OCI-LY1 (cell line): ENCODE results near the gene MYOF.

Experiments used
- H2AFZ ChIP-seq: fragments of 200-600 bp; sonication (generic), shearing (Covaris generic); 2 replicates; pipeline ENCODE4 v1.6.0; 2014; ENCODE audit warnings: antibody characterized with exemption, mild to moderate bottlenecking, low read length
- H3F3A ChIP-seq: fragments of 200-600 bp; sonication (generic), shearing (Covaris generic); 2 replicates; pipeline ENCODE4 v1.6.0; 2014; ENCODE audit warnings: mild to moderate bottlenecking, antibody characterized with exemption, low read length, moderate library complexity; ENCODE audit not compliant: insufficient read depth
- H3K27ac ChIP-seq: fragments of 200-600 bp; sonication (generic); 2 replicates; pipeline ENCODE4 v1.5.1; 2014; ENCODE audit warnings: low read length, mixed run types, mild to moderate bottlenecking, low read depth; ENCODE audit not compliant: poor library complexity, severe bottlenecking
- H3K27me3 ChIP-seq: fragments of 200-600 bp; sonication (generic); 2 replicates; pipeline ENCODE4 v1.6.0; 2014; ENCODE audit warnings: antibody characterized with exemption, mild to moderate bottlenecking, low read length, moderate library complexity; ENCODE audit not compliant: insufficient read depth
- H3K36me3 ChIP-seq: fragments of 200-600 bp; sonication (generic); 2 replicates; pipeline ENCODE4 v1.6.1; 2014; ENCODE audit warnings: mild to moderate bottlenecking, antibody characterized with exemption, low read length, moderate library complexity, mixed read lengths; ENCODE audit not compliant: insufficient read depth
- H3K4me1 ChIP-seq: fragments of 200-600 bp; sonication (generic); 2 replicates; pipeline ENCODE4 v1.5.1; 2014; ENCODE audit warnings: mild to moderate bottlenecking, low read length, moderate library complexity; ENCODE audit not compliant: insufficient read depth, severe bottlenecking
- H3K4me2 ChIP-seq: fragments of 200-600 bp; sonication (generic), shearing (Covaris generic); 2 replicates; pipeline ENCODE4 v1.6.1; 2014; ENCODE audit warnings: low read length
- H3K4me3 ChIP-seq: fragments of 200-600 bp; sonication (generic); 2 replicates; pipeline ENCODE4 v1.5.1; 2014; ENCODE audit warnings: low read length, low read depth, mild to moderate bottlenecking, mixed read lengths; ENCODE audit not compliant: poor library complexity, severe bottlenecking
- H3K79me2 ChIP-seq: fragments of 200-600 bp; shearing (Covaris generic); 2 replicates; pipeline ENCODE4 v1.6.1; 2016; ENCODE audit warnings: mixed run types, low read length, mixed read lengths; ENCODE audit not compliant: insufficient read depth
- H3K9ac ChIP-seq: fragments of 200-600 bp; sonication (generic), shearing (Covaris generic); 2 replicates; pipeline ENCODE4 v1.6.1; 2014; ENCODE audit warnings: mild to moderate bottlenecking, low read length, mixed read lengths
- H3K9me2 ChIP-seq: fragments of 200-600 bp; sonication (generic), shearing (Covaris generic); 2 replicates; pipeline ENCODE4 v1.6.1; 2014; ENCODE audit warnings: low read depth, mild to moderate bottlenecking, low read length, mixed read lengths
- H3K9me3 ChIP-seq: fragments of 200-600 bp; shearing (Covaris generic); 2 replicates; pipeline ENCODE4 v1.6.1; 2014; ENCODE audit warnings: low read length, mixed read lengths
- H4K20me1 ChIP-seq: fragments of 200-600 bp; sonication (generic), shearing (Covaris generic); 2 replicates; pipeline ENCODE4 v1.6.0; 2016; ENCODE audit warnings: mild to moderate bottlenecking, low read length; ENCODE audit not compliant: insufficient read depth
- CTCF ChIP-seq: fragments of 200-600 bp; sonication (generic), shearing (Covaris generic); IDR thresholded peaks from 2 replicates; pipeline ENCODE4 v1.5.1; 2017; ENCODE audit warnings: mild to moderate bottlenecking, antibody characterized with exemption, low read length, moderate library complexity, mixed read lengths
- EZH2 ChIP-seq: fragments of 200-600 bp; sonication (generic), shearing (Covaris generic); IDR thresholded peaks from 2 replicates; pipeline ENCODE4 v1.8.0; 2017; ENCODE audit warnings: borderline replicate concordance, mixed run types, mild to moderate bottlenecking, antibody characterized with exemption, low read length, moderate library complexity, mixed read lengths

MYOF gene

GRCh38 chr10:93437946-93438612 is 44.1 kb downstream of the MYOF start:
- TF ChIP-seq CTCF (no peak), EZH2 (no peak)
- no peaks in the 10 kb centered on the region for H3K27me3 ChIP-seq
- no peaks in the 10 kb centered on the region for H4K20me1 ChIP-seq
- no peak overlapping the region for H3K27ac ChIP-seq
- H2AFZ ChIP-seq: no peak overlapping the region
- no peaks in the 10 kb centered on the region for H3K36me3 ChIP-seq
- no peaks in the 10 kb centered on the region for H3K4me1 ChIP-seq
- H3K4me2 ChIP-seq: no peak overlapping the region
- no peaks in the 10 kb centered on the region for H3F3A ChIP-seq
- H3K9me3 ChIP-seq: no peaks in the 10 kb centered on the region
- no peaks in the 10 kb centered on the region for H3K79me2 ChIP-seq
- H3K4me3 ChIP-seq: no peak overlapping the region
- no peaks in the 10 kb centered on the region for H3K9me2 ChIP-seq
- H3K9ac ChIP-seq: no peak overlapping the region

DNA sequence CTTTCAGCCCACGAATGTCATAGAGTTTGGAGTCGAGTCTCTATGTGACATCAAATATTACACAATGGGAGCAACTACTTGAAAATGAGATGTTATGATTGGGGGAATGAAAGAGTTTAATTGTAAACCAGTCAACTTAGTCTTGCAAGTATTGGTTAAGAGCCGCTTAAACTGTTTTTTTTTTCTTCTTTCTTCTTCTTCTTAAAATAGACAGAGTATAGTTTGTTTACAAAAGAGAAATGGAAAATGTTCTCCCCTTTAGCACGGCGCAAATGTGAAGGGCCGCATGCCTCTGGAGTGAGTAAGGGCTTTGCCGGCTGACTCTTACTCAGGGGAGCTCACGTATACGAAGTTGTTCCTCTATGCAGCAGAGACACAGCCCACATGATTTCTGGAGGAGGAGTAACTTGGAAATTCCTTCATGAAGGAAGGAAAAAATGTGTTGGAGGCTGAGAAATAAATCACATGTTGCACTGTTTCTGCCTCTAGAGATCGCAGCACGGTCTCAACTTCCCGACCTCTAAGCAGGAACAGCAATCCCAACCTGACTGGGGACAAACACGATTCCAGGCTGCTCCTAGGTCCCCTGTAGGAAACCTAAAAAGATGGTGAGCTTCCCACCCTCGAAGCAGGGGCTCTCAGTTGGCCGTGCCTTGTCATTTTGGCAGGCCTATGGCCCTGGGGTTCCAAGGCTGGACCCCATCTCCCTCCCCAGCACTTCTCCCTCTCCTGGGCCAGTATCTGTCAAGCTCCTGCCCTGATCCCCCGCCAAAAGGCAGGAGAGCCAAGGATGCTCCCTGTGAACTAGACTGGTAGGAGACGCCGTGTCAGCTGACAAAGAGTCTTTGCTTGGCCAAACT is 44.8 kb downstream of the MYOF start:
- Histone ChIP-seq H3K4me3 (no peak overlapping the region), H4K20me1 (no peaks in the 10 kb centered on the region), H3K79me2 (no peaks in the 10 kb centered on the region), H3K9me2 (no peaks in the 10 kb centered on the region), H3K4me2 (no peak overlapping the region), H3K4me1 (no peaks in the 10 kb centered on the region), H3K9me3 (no peaks in the 10 kb centered on the region), H3K27ac (no peak overlapping the region), H3K36me3 (no peaks in the 10 kb centered on the region), H3K9ac (no peak overlapping the region), H3F3A (no peaks in the 10 kb centered on the region), H2AFZ (no peak overlapping the region), H3K27me3 (no peaks in the 10 kb centered on the region)
- TF ChIP-seq EZH2: no peak
- no peak for TF ChIP-seq CTCF

GRCh38 chr10:93436591-93437085 is 45.5 kb downstream of the MYOF start:
- Histone ChIP-seq H3K36me3 (no peaks in the 10 kb centered on the region), H3K27ac (no peak overlapping the region), H3K4me1 (no peaks in the 10 kb centered on the region), H3K9me2 (no peaks in the 10 kb centered on the region), H2AFZ (no peak overlapping the region), H3K9ac (no peak overlapping the region), H3K4me2 (no peak overlapping the region), H3K9me3 (no peaks in the 10 kb centered on the region), H3K27me3 (no peaks in the 10 kb centered on the region), H4K20me1 (no peaks in the 10 kb centered on the region), H3F3A (no peaks in the 10 kb centered on the region), H3K4me3 (no peak overlapping the region), H3K79me2 (no peaks in the 10 kb centered on the region)
- TF ChIP-seq CTCF (no peak), EZH2 (no peak)
